Cerebellar nuclear complex (tissue), 1 donor: ENCODE results near the gene HECTD2.
"Not testable (repeated sequence)": the region's sequence is repeated elsewhere in the genome, so short reads cannot be mapped to it uniquely, and the experiment has no call there.

Experiments
- DNase-seq, 2 experiments: peaks; one replicate each; lab custom pipeline; 2025; lab: John Stamatoyannopoulos, UW

HECTD2 gene

GRCh38 chr10:91537614-91538383 is 127.7 kb downstream of the HECTD2 start:
- DNase-seq: no peak

GRCh38 chr10:91539930-91540329 is 129.8 kb downstream of the HECTD2 start:
- no peak for DNase-seq

GRCh38 chr10:91540733-91541132 is 130.6 kb downstream of the HECTD2 start:
- DNase-seq: no peak

- no peak for DNase-seq
Measured at GRCh38 chr10:91541481-91541880, 131.3 kb downstream of the HECTD2 start.

GRCh38 chr10:91545384-91545783 is 135.2 kb downstream of the HECTD2 start:
- DNase-seq: no peak

GRCh38 chr10:91545838-91546237 is 135.7 kb downstream of the HECTD2 start:
- DNase-seq: no peak

GRCh38 chr10:91549262-91549661 is 139.1 kb downstream of the HECTD2 start:
- no peak for DNase-seq

- no peak for DNase-seq
Measured at GRCh38 chr10:91550021-91550420, 139.9 kb downstream of the HECTD2 start.

- no peak for DNase-seq
Measured at GRCh38 chr10:91551856-91552255, 141.7 kb downstream of the HECTD2 start.

GRCh38 chr10:91552274-91553095 is 142.3 kb downstream of the HECTD2 start:
- DNase-seq: no peak

GRCh38 chr10:91555455-91555854 is 145.3 kb downstream of the HECTD2 start:
- DNase-seq: no peak

- no peak for DNase-seq
Measured at GRCh38 chr10:91556691-91557566, 146.8 kb downstream of the HECTD2 start.

- no peak for DNase-seq
Measured at GRCh38 chr10:91557651-91558111, 147.5 kb downstream of the HECTD2 start.

GRCh38 chr10:91558473-91558872 is 148.3 kb downstream of the HECTD2 start:
- no peak for DNase-seq

- no peak for DNase-seq
Measured at GRCh38 chr10:91559169-91559568, 149.0 kb downstream of the HECTD2 start.

- no peak for DNase-seq
Measured at GRCh38 chr10:91559750-91560149, 149.6 kb downstream of the HECTD2 start.

- DNase-seq: not testable (repeated sequence)
Measured at GRCh38 chr10:91560827-91561226, 150.7 kb downstream of the HECTD2 start.

GRCh38 chr10:91562839-91563581 is 152.9 kb downstream of the HECTD2 start:
- no peak for DNase-seq

- DNase-seq: no peak
Measured at GRCh38 chr10:91564026-91564425, 153.9 kb downstream of the HECTD2 start.
